IPS-18c (cell line): Measurements from ENCODE around the gene ZFHX3.

Experiments used
- H3K4me3 ChIP-seq: 2 replicates; pipeline ENCODE4 v1.7.0; 2013; ENCODE audit warnings: low read depth, mild to moderate bottlenecking, low read length, moderate library complexity; ENCODE audit not compliant: insufficient read depth
- H3K9me3 ChIP-seq: one replicate; pipeline ENCODE4 v1.6.1; 2013; ENCODE audit warnings: mild to moderate bottlenecking, low read length, moderate library complexity; ENCODE audit not compliant: control insufficient read depth, insufficient read depth

ZFHX3 gene

GRCh38 chr16:72946063-72946462, 101.9 kb downstream of the ZFHX3 start:
- Histone ChIP-seq H3K9me3 (no peaks in the 10 kb centered on the region), H3K4me3 (no peak overlapping the region; the same call in 1 of the 2 replicates)

- Histone ChIP-seq H3K4me3 (no peak overlapping the region), H3K9me3 (no peaks in the 10 kb centered on the region)
These were observed 102.3 kb downstream of the ZFHX3 start for GRCh38 chr16:72945611-72946010.

GRCh38 chr16:72944757-72945485, 103.0 kb downstream of the ZFHX3 start:
- no peaks in the 10 kb centered on the region for H3K9me3 ChIP-seq
- no peak overlapping the region for H3K4me3 ChIP-seq

GRCh38 chr16:72942021-72942420, 105.9 kb downstream of the ZFHX3 start:
- H3K9me3 ChIP-seq: no peaks in the 10 kb centered on the region
- H3K4me3 ChIP-seq: no peak overlapping the region

GRCh38 chr16:72940886-72941285, 107.0 kb downstream of the ZFHX3 start:
- Histone ChIP-seq H3K4me3 (no peak overlapping the region), H3K9me3 (no peaks in the 10 kb centered on the region)

DNA sequence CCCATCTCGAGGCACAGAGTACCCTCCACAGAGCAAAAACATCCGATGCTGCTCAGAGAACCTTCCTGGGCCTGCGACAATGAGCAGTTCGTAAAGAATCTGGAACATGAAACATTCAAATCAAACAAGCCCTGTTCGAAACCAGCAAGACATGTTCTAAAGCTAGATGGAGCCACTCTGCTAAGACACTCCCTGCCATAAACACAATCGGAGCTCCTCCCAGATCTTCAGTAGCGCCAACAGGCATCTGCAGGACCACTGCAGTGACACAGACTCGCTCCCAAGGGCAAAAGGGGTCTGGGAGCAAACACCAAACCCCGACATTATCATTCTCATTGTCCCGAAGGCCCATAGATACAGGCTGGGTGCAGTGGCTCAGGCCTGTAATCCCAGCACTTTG, 108.7 kb downstream of the ZFHX3 start:
- Histone ChIP-seq H3K4me3 (no peak overlapping the region), H3K9me3 (no peaks in the 10 kb centered on the region)

DNA sequence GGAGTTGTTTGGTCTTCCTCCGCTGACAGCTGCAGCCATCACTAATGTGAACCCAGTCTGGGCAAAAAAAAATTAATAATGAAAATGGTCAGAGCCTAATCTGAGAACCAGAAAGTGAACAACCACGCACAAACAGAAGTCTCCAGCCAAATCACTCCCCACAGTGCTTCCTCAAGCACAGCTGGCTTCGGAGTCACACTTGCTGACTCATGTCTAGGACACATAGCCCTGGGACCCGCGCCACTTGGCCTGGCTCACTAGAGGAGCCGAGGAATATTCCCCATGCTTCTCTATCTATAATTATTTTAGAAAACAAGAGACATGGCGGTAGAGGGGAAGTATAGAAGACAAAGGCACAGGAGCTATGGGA, 109.1 kb downstream of the ZFHX3 start:
- no peaks in the 10 kb centered on the region for H3K9me3 ChIP-seq
- no peak overlapping the region for H3K4me3 ChIP-seq

GRCh38 chr16:72937916-72938794, 109.8 kb downstream of the ZFHX3 start:
- Histone ChIP-seq H3K4me3 (no peak overlapping the region), H3K9me3 (no peaks in the 10 kb centered on the region)

DNA sequence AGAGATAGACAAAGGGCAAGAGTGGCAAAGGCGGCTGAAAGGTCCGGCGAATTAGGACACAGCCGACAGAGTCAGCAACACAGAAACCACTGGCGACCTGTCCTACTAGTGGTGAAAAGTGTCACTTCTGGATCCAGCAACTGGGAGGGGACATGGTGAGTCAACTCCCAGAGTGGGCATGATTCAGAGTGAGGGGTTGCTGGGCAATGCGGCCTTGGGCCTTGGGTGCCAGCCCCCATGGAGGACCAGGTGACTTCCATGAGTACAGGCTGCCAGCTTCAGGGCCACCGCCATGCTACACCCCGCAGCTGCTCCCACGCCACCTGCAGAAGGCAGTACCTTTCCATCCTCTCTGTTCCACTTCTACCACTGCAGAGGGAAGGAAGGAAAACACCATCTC, 110.6 kb downstream of the ZFHX3 start:
- Histone ChIP-seq H3K9me3 (no peaks in the 10 kb centered on the region), H3K4me3 (no peak overlapping the region)

GRCh38 chr16:72936408-72936807, 111.5 kb downstream of the ZFHX3 start:
- H3K9me3 ChIP-seq: no peaks in the 10 kb centered on the region
- H3K4me3 ChIP-seq: no peak overlapping the region

DNA sequence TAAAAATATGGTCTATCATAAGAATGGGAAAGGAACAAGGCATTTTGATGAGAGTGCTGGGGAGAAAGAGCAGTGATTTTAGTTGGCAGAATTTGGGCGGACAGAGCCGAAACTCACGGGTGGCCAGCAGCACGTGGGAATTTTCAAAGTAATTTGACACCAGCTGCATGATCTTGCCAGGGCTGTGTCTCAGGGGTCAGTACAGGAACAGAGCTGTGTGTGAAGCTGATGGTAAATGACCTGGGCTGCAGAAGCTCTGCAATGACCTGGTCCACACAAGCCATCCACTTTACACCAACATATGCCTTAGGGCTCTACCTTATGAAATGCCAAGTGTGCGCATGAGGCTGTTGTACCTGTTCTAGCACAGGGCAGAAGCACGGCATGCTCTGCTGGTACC, 112.0 kb downstream of the ZFHX3 start:
- Histone ChIP-seq H3K9me3 (no peaks in the 10 kb centered on the region), H3K4me3 (no peak overlapping the region)

DNA sequence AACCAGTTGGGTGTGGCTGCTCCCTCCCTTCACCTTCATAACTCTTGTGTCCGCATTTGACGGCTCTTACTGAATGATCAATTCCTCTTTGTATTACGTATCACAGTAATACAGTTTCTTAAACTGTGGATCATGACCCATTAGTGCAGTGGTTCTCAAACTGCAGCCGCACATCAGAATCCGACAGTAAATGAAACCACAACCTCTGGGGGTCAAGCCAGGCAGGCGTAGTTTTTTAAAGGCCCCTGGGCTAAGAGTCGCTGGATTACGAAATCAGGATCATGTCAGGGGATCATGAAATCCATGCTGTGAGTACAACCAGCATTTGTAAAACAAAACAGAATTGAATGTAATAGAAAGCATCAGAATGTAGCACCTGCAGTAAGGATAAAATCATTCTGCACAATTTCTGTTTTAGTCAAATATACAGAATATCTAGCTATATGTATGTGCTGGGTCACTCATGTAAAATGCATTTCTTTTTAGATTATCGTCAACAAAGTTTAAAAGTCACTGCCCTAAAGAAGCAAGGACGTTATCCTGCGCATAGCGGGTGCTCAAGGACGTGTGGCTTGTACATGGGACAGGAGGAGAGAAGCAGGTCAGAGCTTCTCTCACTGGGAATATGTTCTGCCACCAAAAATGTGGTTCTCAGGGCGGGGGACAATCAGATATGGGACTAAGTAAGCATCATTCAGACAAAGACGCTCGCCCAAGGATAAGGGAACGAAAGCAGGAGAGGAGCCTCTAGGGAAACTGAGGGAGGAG, 113.1 kb downstream of the ZFHX3 start:
- H3K4me3 ChIP-seq: no peak overlapping the region
- H3K9me3 ChIP-seq: no peaks in the 10 kb centered on the region

DNA sequence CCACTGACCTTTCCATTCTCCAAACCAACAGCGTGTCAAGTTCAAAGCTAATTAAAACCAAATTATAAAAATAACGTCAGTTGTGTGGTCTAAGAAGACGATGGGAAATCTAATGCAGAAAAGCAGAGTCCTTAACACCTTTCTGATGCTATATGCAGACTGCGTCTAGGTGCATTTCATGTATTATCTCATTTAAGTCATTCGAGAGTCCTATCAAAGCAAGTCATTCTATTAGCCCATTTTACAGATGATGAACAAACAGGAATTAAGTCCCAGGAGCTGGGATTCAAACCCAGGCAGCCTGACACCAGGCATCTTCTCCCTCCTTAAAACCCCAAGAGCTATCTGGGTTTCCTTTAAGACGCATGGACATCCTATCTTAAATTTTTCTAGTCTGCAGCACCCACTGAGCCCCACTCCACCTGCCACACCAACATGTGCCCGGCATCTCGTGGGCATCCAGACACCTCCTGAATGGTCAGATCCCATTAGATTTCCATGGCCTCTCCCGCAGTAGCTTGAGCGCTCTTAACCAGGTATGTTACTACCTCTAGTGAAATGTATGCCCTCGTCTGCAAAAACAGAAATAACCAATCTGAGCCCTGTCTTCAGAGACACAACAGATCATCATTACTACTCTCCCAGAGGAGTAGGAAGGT, 115.1 kb downstream of the ZFHX3 start:
- Histone ChIP-seq H3K4me3 (no peak overlapping the region), H3K9me3 (no peaks in the 10 kb centered on the region)

DNA sequence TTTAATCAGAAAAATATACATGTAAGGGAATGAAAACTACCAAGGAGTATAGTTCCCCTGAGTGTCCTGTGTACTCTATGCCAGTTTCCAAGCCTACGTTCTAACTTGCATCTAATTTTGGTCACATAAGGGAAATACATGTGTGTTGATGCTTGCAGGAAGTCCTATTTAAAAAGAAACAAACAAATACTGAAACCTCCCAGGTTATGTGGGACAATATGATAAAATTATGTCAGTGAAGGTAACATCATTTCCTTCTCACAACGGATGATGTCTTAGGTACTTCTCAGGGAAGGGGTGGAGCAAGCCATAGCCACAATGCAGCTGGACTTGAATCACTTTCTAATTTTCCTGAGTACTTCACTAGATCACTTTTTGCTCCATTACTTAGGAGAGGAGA, 115.9 kb downstream of the ZFHX3 start:
- no peaks in the 10 kb centered on the region for H3K9me3 ChIP-seq
- H3K4me3 ChIP-seq: no peak overlapping the region

- Histone ChIP-seq H3K4me3 (no peak overlapping the region), H3K9me3 (no peaks in the 10 kb centered on the region)
These were observed 117.5 kb downstream of the ZFHX3 start for GRCh38 chr16:72930396-72930795.

DNA sequence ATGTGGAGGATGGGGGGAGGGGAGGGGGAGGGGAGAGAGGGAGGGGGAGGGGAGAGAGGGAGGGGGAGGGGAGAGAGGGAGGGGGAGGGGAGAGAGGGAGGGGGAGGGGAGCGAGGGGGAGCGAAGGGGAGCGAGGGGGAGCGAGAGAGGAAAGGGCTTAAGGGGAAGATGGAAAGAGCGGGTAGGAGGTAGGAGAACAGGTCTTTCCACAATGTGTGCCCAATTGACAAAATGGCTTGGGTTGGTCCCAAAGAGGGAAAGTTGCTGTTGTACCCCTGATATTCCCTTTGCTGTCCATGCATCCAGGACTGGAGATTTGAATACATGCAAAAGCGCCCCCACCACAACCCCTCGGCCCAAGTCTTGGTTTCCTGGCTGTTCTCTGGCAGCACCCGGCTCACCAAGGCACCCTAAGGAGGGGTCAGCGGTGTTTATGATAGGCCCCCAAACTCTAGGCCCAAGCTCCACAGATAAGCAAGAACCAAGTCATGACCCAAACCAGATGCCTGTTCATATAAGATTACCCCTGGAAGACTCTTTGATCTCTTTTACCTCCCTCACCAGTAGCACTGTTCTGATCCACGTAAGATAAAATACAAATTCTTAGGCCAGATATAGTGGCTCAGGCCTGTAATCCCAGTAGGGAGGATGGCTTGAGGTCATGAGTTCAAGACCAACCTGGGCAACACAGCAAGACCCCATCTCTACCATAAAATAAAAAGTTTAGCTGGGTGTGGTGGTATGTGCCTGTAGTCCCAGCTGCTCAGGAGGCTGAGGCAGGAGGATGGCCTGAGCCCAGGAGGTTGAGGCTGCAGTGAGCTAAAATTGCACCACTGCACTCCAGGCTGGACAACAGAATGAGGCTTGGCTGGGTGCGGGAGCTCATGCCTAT, 119.6 kb downstream of the ZFHX3 start:
- Histone ChIP-seq H3K9me3 (no peaks in the 10 kb centered on the region), H3K4me3 (no peak overlapping the region)
